Activated CD4-positive, alpha-beta T cell treated with anti-CD3 and anti-CD28 coated beads, Interleukin-10, Interleukin-2, amounts not matched to agents 100 ng/mL and 50 ng/mL, durations not matched to agents 16 hours and 8 hours (primary cell): ENCODE data around the gene WDR70.

Experiments used
- DNase-seq: peaks from one replicate; pipeline ENCODE4 v3.0.0-alpha.2; 2020

The WDR70 gene

GRCh38 chr5:37730896-37731455, 351.9 kb downstream of the WDR70 start:
- DNase-seq = no peak

GRCh38 chr5:37734114-37734513, 355.0 kb downstream of the WDR70 start:
- no peak for DNase-seq

GRCh38 chr5:37735649-37736347, 356.7 kb downstream of the WDR70 start:
- DNase-seq = no peak

- no peak for DNase-seq
Measured at GRCh38 chr5:37736397-37736796, 357.3 kb downstream of the WDR70 start.

- no peak for DNase-seq
Measured at GRCh38 chr5:37737326-37738056, 358.4 kb downstream of the WDR70 start.

GRCh38 chr5:37738057-37738691, 359.1 kb downstream of the WDR70 start:
- DNase-seq = peak; percentile 91

GRCh38 chr5:37738865-37739488, 359.9 kb downstream of the WDR70 start:
- DNase-seq = peak; percentile 42

- DNase-seq = no peak
Measured at GRCh38 chr5:37739817-37740261, 360.7 kb downstream of the WDR70 start.

GRCh38 chr5:37740331-37741066, 361.4 kb downstream of the WDR70 start:
- DNase-seq = no peak

GRCh38 chr5:37742111-37742510, 363.0 kb downstream of the WDR70 start:
- no peak for DNase-seq

- no peak for DNase-seq
Measured at GRCh38 chr5:37751227-37751626, 372.1 kb downstream of the WDR70 start.

GRCh38 chr5:37754976-37755375, 375.9 kb downstream of the WDR70 start:
- no peak for DNase-seq

GRCh38 chr5:37755581-37755980, 376.5 kb downstream of the WDR70 start:
- no peak for DNase-seq

- DNase-seq = no peak
Measured at GRCh38 chr5:37756248-37756647, 377.1 kb downstream of the WDR70 start.

GRCh38 chr5:37757980-37758582, 379.0 kb downstream of the WDR70 start:
- DNase-seq = no peak

- DNase-seq = no peak
Measured at GRCh38 chr5:37767251-37767650, 388.1 kb downstream of the WDR70 start.

- DNase-seq = no peak
Measured at GRCh38 chr5:37767961-37768360, 388.8 kb downstream of the WDR70 start.

- DNase-seq = no peak
Measured at GRCh38 chr5:37768371-37768770, 389.3 kb downstream of the WDR70 start.

GRCh38 chr5:37769108-37769507, 390.0 kb downstream of the WDR70 start:
- DNase-seq = no peak

- no peak for DNase-seq
Measured at GRCh38 chr5:37769840-37770239, 390.7 kb downstream of the WDR70 start.

GRCh38 chr5:37770786-37771185, 391.7 kb downstream of the WDR70 start:
- DNase-seq = no peak

GRCh38 chr5:37771203-37771611, 392.1 kb downstream of the WDR70 start:
- no peak for DNase-seq
